Right hindlimb (tissue), 1 donor: ENCODE results near the gene FABP1.

Experiments
- DNase-seq: peaks from one replicate; pipeline ENCODE4 v3.0.0-alpha.2; 2018

Gene FABP1

DNA sequence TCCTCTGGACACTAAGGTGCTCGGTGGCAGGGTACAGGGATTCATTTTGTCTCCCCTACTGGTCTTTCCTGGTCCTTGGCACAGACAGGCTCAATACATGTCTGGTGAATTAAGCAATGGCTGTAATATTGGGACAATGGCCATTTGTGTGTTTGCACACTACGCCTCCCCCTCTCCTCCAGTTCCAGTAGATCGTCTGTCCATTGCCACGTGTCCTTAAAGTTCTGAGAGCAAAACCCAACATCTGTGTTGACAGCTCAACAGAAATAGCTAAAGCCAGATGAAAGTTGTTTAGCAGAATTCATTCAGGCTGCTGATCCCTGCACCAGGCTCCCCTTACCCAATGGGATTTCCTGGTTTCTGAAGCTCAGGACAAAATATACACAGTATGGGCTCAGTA, 9.0 kb upstream of the FABP1 start:
- DNase-seq = no peak

DNA sequence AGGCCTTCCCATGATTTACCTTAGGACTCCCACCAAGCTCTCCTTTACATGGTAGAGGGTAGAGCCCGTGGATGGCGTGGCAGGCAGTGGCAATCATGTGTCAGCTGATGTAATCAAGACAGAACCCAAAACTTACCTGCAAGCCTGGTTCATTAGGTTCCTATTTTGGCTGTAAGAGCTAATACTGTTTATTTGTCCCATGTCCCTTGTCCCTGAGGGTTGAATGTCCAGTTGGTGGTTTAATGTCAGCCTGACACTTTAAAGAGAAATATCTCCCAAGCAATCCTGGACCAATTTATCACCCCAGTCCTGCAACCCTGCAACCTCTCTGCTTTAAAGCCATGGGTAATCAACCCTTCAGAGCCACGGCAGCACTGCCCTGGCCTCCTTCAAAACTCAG, 6.0 kb upstream of the FABP1 start:
- DNase-seq = no peak

DNA sequence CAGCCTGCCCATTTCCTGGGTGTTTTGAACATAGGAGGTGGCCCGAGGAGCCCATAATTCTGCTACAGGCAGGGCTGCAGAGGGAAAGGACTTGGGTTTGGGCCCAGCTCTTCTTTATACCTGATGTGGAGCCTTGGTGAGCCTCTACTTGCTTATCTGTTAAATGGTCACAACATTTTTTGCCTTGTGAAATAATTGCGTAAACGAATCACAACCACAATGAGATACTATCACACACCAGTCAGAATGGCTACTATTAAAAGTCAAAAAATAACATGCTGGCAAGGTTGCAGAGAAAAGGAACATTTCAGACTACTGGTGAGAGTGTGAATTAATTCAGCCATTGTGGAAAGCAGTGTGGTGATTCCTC, 4.1 kb upstream of the FABP1 start:
- no peak for DNase-seq

DNA sequence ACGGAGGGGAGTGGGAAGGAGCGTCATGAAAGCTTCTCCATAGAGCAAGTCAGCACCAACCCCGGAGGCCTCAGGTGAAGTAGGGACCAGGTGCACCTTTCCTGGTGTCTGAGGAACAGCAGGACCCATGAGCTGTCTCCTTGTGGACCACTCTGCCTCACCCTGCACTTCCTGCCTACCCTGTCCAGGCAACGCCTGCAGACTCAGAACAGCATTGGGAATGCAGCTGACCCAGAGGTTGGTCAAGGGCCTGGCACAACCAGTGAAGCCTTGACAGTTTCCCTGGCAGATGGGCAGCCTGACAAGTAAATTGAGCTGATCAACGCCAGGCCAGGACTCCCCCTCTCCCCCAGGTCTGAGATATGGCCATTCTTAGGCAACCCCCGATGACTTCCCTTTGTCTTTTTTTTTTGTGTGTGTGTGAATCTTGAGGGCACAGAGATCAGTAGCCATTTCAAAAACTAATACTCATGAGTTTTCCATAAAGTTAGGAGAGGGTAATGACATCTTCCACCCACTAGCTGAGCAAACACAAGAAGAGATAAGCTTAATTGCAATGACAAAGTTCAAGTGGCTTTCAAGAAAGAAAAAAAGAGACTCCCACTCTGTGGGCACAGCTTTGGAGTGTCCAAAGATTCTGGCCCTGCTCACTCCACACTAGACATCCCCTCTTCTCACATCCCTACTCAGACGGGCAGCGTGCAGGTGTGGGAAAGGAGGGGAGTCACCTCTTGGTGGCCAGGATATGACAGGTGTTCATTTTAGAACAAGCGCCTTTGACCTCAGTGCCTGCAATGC, 3.5 kb upstream of the FABP1 start:
- no peak for DNase-seq

DNA sequence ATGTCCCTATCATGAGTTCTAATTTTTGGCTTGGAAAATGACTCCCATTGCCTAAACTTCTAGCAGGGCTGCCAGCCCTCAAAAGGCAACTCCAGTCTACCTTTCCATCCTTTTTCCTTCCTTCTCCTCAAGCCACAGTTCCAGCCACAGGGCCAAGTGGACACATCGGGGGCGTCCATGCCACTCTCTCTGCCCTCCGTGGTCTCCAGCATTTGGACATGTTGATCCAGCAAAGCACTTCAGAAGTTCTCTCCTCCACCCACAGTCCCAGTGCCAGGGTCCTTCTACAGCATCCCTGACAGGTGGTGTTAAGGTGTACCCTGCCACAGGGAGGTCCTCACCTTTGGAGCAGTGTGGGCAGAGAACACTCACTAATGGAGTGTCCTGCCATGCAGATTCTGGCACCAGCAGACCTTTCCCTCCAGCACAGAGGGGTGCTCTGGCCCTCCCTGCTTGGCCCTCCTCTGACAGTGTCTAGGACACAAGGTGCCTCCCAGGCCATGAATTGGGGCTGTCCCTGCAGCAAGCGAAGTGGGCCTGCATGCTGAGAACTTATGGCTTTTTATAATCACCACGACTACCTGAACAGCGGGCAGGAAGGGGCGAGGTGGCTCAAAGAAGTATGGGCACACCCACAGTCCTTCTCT, 1.6 kb upstream of the FABP1 start:
- DNase-seq = no peak

DNA sequence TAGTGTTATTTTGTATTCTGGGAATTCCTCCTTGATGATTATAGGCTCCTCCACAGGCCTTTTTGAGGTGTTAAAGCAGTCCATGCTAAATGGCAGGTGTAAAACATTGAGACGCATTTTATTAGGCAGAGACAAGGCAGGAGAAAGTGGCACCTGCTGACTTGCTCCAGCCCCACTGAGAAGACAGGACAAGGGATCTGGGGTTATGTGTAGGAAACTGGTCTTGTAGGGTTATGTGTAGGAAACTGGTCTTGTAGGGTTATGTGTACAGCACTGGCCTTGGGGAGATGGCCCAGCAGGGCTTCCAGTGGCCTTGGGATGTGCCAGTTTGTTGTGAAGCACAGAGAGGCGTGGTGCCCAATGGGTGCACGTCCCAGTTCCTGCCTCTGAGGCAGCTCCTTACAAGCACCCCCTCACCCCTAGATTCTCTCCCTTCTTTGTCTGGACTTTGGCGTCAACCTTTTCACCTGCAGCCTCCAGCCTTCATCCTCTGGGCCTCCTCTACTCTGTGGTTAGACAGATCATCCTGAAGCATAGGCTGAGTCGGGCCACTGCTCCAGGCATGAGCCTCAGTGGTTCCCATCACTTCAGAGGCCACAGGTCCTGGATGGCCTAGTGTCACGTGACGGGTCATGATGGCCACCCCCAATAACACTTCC, 921 bp upstream of the FABP1 start:
- DNase-seq = no peak

DNA sequence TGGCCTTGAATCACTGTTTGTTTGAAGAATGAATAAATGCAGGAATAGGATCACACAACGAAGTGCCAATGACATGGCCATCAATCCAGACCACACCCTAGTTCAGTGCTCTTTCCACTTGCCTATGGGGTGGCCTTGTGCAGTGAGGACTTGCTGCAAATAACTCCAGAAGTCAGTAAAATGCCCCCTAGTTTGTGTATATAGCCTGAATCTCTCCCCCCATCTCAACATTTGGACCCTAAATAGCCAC, 299 bp downstream of the FABP1 start:
- no peak for DNase-seq

DNA sequence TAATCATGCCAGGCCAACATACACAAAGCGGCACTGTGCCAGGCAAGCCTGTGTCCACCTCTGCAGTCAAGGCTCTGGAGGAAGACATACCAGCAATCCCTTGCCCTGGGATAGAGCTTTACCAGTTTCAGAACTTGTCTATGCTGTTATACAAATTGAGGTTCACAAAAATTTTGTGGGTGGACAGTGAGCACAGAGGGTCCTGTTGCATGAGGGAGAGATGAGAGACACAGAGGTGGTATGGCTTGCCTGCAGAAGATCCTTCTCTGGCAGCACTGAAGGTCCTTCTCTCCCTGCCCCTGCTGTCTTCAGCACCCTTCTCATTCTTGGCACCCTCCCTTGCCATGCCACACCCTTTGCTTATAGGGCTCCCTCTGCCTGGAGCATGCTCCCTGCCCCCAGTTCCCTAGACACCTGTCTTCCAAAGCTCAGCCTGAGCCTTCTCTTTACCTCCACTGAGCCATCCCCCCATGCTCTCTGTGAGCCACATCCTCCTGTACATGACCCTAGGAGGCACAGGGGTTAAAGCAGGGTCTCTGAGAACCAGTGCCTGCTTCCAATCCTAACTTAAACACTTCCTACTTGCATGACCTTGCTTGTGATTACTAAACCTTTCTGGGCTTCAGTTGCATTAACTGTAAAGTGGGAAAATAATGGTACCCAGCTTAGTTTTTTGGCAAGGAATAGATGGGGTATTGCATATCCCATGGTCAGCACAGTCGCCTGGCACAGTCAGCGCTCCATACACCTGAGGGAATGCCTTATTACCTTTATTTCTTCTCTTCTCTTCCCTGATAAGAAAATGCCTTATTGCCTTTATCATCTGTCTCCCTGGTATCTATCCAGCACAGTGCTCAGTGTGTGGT, 857 bp downstream of the FABP1 start:
- DNase-seq = no peak

DNA sequence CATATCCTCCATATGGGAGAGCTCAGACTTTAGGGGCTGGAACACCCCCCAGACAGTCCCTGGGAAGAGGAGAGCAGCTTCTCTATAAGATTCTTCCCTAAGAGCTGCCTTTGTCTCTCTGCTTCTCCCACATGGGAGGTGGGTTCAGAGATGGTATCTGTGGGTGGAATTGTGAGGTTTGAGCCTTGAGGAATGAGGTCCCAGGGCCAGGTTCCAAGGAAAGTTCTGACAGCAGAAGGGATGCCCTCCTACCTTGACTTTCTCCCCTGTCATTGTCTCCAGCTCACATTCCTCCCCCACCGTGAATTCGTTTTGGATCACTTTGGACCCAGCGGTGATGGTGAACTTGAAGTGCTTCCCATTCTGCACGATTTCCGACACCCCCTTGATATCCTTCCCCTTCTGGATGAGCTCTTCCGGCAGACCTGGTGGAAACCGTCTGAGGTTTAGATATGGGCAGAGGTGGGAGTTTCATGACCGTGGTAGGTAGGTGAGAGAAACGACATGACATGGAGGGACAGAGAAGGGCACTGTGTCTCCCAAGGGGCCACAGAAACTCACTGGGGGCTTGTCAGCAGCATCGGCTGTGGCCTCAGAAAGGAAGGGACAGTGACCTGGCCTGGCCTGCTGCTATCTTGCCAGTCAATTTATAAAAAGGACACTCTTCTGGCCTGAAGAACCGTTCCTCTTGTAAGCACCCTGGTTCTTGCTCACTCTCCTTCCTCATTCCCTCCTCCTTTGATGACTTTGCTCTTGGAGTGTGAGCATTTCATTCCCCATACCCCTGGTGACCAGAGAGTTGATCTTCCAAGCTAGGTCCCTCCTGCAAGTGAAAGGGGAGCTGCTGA, 1.7 kb downstream of the FABP1 start:
- DNase-seq = no peak

DNA sequence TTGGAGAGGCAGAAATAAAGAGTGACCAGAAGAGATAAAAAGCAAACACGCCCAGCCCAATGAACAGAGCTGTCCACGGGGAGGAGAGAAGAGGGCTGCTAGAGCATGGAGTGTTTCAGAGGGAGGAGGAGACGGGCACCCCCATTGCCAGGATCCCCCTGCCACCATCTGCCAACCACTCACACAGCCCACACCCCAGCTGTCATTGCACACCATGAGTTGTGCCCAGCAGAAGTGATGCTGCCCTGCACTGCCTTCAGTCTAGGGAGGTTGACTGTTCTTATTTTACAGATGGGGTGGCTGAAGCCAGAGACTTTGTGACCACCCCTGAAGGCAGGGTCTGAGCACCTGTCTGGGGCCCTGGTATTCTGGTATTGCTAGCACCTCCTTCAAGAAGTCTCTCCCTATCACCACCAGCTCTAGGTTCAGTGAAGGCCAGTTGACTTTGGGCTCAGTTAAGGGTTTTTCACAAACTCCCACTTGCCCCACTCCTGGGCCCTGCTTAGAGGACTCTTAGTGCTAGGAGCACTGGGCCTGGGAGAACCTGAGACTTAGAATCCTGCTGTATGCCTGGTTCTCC, 2.4 kb downstream of the FABP1 start:
- DNase-seq = no peak

DNA sequence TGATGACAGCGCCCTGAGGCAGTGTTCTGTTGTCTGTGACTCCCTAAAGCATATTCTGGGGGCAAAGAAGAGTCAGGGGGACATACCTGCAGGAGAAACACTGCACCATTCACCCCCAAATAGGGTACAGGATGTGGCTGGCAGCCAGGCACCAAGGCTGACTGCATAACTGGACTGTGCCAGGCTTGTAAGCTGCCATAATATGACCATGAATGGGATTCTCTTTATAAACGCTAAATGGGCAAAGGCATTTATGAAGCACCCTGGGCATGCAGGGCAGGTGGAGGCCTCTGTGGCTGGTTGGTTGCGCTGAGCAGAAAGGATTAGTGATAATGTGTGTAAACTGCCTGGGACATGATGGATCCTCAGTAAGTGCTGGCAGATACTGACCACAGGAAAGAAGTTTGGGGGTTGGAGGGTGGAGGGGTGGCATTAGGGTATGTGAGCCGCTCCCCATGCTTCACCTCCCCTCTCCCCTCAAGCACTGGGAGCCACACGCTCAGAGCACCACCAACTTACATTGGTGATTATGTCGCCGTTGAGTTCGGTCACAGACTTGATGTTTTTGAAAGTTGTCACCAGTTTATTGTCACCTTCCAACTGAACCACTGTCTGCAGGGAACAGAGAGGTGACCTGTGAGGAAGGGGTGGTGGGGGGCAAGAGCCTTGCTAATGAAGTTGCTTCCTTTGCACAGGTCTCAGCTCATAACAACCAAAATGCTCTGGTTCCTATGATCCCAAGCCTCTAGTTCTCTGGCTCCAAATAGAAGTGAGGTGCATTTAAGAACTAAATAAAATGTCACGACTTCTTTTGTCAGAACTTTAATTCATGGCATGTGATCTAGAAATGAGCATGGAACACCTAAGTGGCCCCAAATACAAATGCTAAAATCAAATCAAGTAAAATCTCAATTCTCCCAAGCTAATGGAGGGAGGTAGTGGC, 3.6 kb downstream of the FABP1 start:
- DNase-seq = no peak

DNA sequence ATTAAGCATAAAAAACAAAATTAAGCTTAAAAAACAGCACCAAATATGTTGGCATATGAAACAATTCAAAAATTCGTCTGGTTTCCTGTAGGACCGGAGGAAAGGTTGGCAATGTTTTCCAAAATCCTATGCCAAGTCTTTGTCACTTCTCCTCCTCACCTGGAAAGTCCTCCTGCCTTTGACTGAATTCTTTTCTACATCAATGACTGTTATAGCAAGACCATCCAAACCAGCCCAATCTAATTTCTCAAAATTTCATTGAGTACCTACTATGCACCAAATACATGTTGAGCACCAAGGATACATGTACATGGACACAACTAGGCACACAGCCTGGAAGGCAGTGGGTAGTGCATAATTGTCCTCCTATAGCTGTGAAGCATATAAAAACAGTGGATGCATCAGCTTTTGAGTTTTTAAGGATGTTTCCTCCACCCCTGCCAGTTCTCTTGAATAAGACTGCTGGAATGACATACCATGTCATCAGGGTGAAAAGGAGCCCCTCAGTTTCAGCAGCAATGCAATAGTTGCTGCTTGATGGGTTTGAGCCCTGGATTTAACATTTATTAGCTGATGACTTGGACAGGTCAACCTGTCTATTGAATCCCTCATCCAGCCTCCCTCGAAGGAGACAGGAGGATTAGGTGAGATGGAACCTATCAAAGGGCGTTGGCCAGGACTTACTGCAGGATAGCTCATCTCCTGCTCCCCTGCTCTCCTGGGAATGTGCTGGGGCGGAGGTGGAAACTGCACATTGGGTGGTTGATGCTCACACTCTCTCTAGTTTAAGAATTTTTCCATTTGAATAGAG, 4.5 kb downstream of the FABP1 start:
- no peak for DNase-seq

DNA sequence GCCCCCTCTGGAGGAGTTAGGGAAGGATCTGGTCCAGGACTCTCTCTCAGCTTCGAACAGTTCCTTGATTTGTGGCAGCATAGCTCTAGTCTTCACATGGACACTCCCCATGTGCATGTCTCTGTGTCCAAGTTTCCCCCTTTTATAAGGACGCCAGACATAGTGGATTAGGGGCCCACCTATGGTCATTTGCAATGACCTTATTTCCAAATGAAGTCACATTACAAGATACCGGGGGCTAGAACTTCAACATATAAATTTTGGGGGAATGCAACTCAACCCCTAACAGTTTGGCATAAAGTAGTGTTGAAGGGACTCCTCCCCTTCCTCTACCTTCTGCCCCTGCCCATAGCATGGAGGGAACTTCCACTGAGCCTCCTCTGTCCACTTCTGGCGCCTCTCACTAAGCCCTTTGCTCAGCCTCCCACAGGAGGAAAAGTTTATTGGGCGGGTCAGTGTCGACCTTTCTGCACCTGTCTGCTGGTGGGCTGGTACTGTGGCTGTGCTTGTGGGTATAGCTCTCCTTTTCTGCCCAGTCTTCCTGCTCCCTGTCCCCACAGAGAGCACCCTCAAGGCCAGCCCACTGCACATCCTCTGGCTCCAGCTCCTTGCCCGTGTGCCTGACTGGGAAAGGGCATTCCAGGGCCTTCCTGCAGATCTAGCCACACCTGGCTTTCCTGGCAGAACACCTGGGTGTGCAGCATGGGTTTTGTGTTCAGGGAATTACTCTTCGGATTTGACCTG, 5.5 kb downstream of the FABP1 start:
- DNase-seq = no peak

DNA sequence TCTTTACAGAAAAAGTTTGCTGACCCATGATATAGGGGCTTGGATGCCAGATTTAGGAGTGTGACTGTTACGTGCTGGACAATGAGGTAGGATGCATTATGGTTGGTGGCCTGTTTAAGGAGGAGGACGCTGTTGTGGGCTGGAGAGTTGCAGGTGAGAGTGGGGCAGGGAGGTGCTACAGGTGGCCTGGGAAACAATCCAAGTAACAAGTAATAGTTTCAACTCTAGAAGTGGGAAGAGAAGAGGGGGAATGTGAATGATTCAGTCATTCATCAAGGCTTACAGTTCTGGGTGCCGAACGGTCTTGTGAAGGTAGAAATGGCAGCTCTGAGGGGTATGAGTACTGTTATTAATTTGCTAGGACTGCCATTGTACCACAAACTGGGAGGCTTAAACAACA, 6.2 kb downstream of the FABP1 start:
- no peak for DNase-seq

DNA sequence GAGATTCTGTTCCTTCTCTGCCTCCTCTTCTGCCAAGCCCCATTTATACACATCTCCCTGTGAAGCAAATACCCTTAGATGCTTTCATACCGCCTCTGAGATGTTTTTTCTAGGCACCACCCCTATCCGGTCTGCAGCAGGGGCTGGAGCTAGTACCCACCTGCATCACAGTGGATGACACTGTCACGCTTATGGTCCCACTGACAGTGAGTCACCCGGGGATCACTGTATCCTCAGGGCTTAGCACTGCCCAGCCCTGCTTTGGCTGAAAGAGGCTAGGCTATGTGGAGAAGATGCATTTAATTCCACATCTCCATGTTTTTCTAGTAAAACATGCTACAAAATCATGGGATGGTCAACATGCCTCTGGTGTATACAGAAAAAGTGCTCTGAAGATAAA, 9.9 kb downstream of the FABP1 start:
- DNase-seq = no peak

DNA sequence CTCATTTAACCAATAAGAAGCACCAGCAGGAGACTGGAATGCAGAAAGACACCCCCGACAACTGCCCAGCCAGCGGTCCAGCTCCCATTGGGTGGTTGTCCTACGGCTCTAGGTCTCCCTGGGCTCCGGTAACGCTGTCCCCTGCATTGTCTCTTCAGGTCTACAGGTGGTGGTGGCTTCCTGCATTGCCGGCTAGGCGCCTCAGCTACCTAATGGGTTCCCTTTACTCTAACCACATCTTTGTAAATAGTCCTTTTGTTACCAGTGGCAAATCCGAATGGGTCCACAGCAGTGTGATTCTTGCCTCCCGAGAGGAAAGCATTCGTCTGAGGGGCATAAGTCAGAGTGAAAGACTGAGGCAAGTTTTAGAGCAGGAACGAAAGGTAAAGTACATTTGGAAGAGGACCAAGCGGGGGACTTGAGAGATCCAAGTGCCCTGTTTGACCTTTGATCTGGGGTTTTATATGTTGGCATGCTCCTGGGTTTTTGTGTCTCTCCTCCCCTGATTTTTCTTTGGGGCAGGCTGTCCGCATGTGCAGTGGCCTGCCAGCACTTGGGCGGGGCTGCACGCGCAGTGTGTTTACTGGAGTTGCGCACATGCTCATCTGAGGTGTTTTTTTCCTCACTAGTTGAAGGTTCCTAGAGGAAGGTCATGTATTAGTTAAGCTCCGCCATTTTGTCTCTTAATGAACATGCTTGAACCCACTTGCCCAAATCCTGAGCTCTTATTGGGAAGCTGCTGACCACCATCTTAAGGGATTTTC, 11.0 kb downstream of the FABP1 start:
- no peak for DNase-seq

DNA sequence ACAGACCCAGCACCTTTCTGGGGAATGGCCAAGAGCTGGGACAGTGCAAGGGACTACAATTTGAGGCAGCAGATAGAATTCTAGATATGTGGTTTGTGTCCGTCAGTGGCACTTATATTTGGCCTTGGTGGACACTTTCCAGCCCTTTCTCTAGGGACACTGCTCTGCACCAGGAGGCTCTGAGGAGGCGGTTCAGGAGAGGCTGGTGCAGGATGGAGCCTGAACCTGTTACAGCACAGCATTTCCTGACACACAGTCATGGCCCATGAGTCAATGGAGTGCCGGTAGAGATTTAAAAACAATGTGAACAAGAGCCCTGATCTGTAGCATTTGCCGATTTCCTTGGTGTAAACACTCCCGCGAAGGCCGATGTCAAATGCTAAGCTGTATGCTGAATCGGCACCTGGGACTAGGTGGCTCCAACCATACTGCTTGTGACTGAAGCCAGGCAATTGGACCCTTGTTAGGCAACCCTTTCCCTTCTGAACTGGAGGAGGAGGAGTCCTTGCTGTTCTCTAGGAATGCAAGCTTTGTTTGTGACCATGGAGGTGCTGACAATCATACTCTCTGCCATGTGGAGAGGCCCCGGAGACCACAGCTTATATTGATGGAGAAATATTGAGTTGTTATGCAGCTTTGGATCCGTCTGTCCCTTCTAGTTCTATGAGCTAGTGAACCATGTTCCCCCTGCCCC, 11.9 kb downstream of the FABP1 start:
- no peak for DNase-seq

DNA sequence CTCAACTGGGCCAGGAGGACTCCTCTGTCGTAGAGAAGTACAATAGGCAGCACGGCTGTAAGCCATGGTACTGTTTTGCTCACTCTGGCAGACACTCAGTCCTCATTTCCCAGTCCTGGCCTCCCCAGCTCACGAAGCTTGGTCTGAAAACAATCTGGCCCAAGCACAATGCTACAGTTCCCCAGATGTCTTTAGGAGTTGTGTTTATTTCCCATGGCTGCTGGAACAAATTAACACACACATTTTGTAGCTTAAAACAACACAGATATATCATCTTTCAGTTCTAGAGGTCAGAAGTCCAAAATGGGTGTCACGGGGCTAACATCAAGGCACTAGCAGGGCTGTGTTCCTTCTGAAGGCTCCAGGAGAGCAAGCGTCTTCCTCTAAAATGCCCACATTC, 13.0 kb downstream of the FABP1 start:
- peak; percentile 67 for DNase-seq
